BLaER1 (cell line): Measurements from ENCODE around the gene CRMP1.

Experiments
- H3K27ac ChIP-seq: shearing (Covaris generic); formaldehyde crosslinking; 2 replicates; pipeline ENCODE4 v1.8.1; 2022
- H3K27me3 ChIP-seq: shearing (Covaris generic); formaldehyde crosslinking; 2 replicates; pipeline ENCODE4 v1.8.1; 2022
- H3K36me3 ChIP-seq: shearing (Covaris generic); formaldehyde crosslinking; 2 replicates; pipeline ENCODE4 v1.8.1; 2022
- H3K4me1 ChIP-seq: shearing (Covaris generic); formaldehyde crosslinking; 2 replicates; pipeline ENCODE4 v1.8.1; 2022
- H3K4me2 ChIP-seq: shearing (Covaris generic); formaldehyde crosslinking; 2 replicates; pipeline ENCODE4 v1.8.1; 2022
- H3K4me3 ChIP-seq: shearing (Covaris generic); formaldehyde crosslinking; 2 replicates; pipeline ENCODE4 v1.8.1; 2022
- H3K9ac ChIP-seq: shearing (Covaris generic); formaldehyde crosslinking; 2 replicates; pipeline ENCODE4 v1.8.1; 2022
- H3K9me3 ChIP-seq: shearing (Covaris generic); formaldehyde crosslinking; 2 replicates; pipeline ENCODE4 v1.8.1; 2022
- H4K20me1 ChIP-seq: shearing (Covaris generic); formaldehyde crosslinking; 2 replicates; pipeline ENCODE4 v1.8.1; 2022
- Cebpa-rat ChIP-seq: shearing (Covaris generic); IDR thresholded peaks from 2 replicates; pipeline ENCODE4 v1.8.1; 2022

The CRMP1 gene

GRCh38 chr4:5906191-5906590, 13.3 kb upstream of the CRMP1 start:
- H3K4me1 ChIP-seq, result peaks cover 28% of the 10 kb centered on the region
- no peak for TF ChIP-seq Cebpa-rat
- no peaks in the 10 kb centered on the region for H4K20me1 ChIP-seq
- no peaks in the 10 kb centered on the region for H3K27me3 ChIP-seq
- H3K4me2 ChIP-seq, result peak overlapping the region; percentile 16
- no peak overlapping the region for H3K9ac ChIP-seq
- H3K36me3 ChIP-seq, result no peaks in the 10 kb centered on the region
- H3K27ac ChIP-seq, result no peak overlapping the region
- no peak overlapping the region for H3K4me3 ChIP-seq
- H3K9me3 ChIP-seq, result peaks cover 18% of the 10 kb centered on the region

GRCh38 chr4:5905714-5906113, 12.8 kb upstream of the CRMP1 start:
- Histone ChIP-seq H3K36me3 (no peaks in the 10 kb centered on the region), H3K27ac (no peak overlapping the region), H4K20me1 (no peaks in the 10 kb centered on the region), H3K4me3 (no peak overlapping the region), H3K4me1 (peaks cover 33% of the 10 kb centered on the region), H3K9me3 (peaks cover 18% of the 10 kb centered on the region), H3K9ac (no peak overlapping the region), H3K27me3 (no peaks in the 10 kb centered on the region), H3K4me2 (peak overlapping the region; percentile 16)
- no peak for TF ChIP-seq Cebpa-rat

DNA sequence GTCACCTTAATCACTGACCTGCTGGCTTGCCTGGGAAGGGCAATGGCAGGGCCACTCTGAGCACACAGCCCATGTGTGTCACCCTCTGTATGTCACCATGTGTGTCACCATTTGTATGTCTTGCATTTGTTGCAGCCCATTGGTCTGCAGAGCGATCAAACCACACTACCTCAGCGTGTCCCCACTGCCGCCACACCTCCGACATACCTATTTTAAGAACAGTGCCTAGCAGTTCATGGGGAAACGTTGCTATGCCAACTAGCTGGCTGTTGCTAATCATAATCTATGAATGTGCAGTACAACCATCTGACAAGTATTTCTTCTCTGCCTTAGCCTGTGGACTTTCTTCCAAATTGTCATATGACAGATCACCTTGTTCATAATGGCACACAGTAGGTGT, 8.0 kb upstream of the CRMP1 start:
- no peak overlapping the region for H3K9ac ChIP-seq
- H3K9me3 ChIP-seq, result peaks cover 9% of the 10 kb centered on the region; the same call in 1 of the 2 replicates
- no peak for TF ChIP-seq Cebpa-rat
- no peak overlapping the region for H3K4me3 ChIP-seq
- H3K27ac ChIP-seq, result no peak overlapping the region
- H3K4me2 ChIP-seq, result peak overlapping the region; percentile 83
- peaks cover 71% of the 10 kb centered on the region for H3K4me1 ChIP-seq
- H4K20me1 ChIP-seq, result no peaks in the 10 kb centered on the region
- H3K27me3 ChIP-seq, result no peaks in the 10 kb centered on the region
- no peaks in the 10 kb centered on the region for H3K36me3 ChIP-seq

GRCh38 chr4:5899881-5900280, 7.0 kb upstream of the CRMP1 start:
- peaks cover 76% of the 10 kb centered on the region for H3K4me1 ChIP-seq
- H3K27me3 ChIP-seq, result no peaks in the 10 kb centered on the region
- TF ChIP-seq Cebpa-rat, result no peak
- H4K20me1 ChIP-seq, result no peaks in the 10 kb centered on the region
- no peaks in the 10 kb centered on the region for H3K36me3 ChIP-seq
- H3K27ac ChIP-seq, result peak overlapping the region; percentile 3; the same call in 1 of the 2 replicates
- peaks cover 9% of the 10 kb centered on the region; the same call in 1 of the 2 replicates for H3K9me3 ChIP-seq
- H3K9ac ChIP-seq, result no peak overlapping the region
- no peak overlapping the region for H3K4me3 ChIP-seq
- peak overlapping the region; percentile 83 for H3K4me2 ChIP-seq

- H3K4me2 ChIP-seq, result peak overlapping the region; percentile 83
- peaks cover 9% of the 10 kb centered on the region; the same call in 1 of the 2 replicates for H3K9me3 ChIP-seq
- H3K4me1 ChIP-seq, result peaks cover 81% of the 10 kb centered on the region
- no peak for TF ChIP-seq Cebpa-rat
- H3K9ac ChIP-seq, result no peak overlapping the region
- H4K20me1 ChIP-seq, result 0 out of 2 replicates have a peak, but pooled peaks cover under 1% of the 10 kb centered on the region
- no peak overlapping the region for H3K4me3 ChIP-seq
- no peaks in the 10 kb centered on the region for H3K27me3 ChIP-seq
- H3K36me3 ChIP-seq, result no peaks in the 10 kb centered on the region
- H3K27ac ChIP-seq, result peak overlapping the region; percentile 3; the same call in 1 of the 2 replicates
These were observed 6.5 kb upstream of the CRMP1 start for GRCh38 chr4:5899396-5899795.

DNA sequence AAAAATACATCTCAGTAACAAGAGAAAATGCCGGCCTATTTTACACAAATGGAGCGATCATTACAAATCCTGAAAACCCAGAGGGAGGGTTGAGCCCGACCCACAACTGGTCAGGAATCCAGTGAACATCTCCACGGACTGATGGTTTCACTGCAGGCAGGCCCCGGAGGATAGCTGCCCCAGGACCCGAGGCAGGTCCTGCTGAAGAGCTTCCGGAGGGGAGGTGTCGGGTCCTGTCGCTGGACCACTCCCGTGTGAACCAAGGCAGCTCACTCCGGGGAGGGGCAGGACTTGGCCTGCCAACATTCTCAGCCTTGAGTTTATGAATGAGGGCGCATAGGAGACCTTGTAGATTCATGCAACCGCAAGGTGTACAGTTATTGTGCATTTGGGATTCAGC, 4.8 kb upstream of the CRMP1 start:
- no peak for TF ChIP-seq Cebpa-rat
- peaks cover 10% of the 10 kb centered on the region for H4K20me1 ChIP-seq
- 0 out of 2 replicates have a peak overlapping the region, but pooled peaks have one; percentile 83 for H3K4me2 ChIP-seq
- no peak overlapping the region for H3K9ac ChIP-seq
- H3K4me1 ChIP-seq, result peaks cover 95% of the 10 kb centered on the region
- peaks cover 9% of the 10 kb centered on the region; the same call in 1 of the 2 replicates for H3K9me3 ChIP-seq
- H3K27me3 ChIP-seq, result peaks cover 8% of the 10 kb centered on the region
- no peak overlapping the region for H3K4me3 ChIP-seq
- H3K27ac ChIP-seq, result no peak overlapping the region
- H3K36me3 ChIP-seq, result no peaks in the 10 kb centered on the region

- Histone ChIP-seq H3K4me2 (peak overlapping the region; percentile 99), H4K20me1 (peaks cover 26% of the 10 kb centered on the region), H3K36me3 (no peaks in the 10 kb centered on the region), H3K27me3 (peaks cover 23% of the 10 kb centered on the region), H3K27ac (no peak overlapping the region), H3K4me1 (peaks cover 94% of the 10 kb centered on the region), H3K9ac (no peak overlapping the region; the same call in 1 of the 2 replicates), H3K4me3 (no peak overlapping the region), H3K9me3 (peaks cover 9% of the 10 kb centered on the region; the same call in 1 of the 2 replicates)
- no peak for TF ChIP-seq Cebpa-rat
These were observed 2.4 kb upstream of the CRMP1 start for GRCh38 chr4:5895287-5895686.

- Histone ChIP-seq H3K9ac (peak overlapping the region; percentile 12; the same call in 1 of the 2 replicates), H3K4me3 (peak overlapping the region; percentile 13; the same call in 1 of the 2 replicates), H3K4me1 (peaks cover 92% of the 10 kb centered on the region), H4K20me1 (peaks cover 26% of the 10 kb centered on the region), H3K36me3 (no peaks in the 10 kb centered on the region), H3K27ac (0 out of 2 replicates have a peak overlapping the region, but pooled peaks have one; percentile 29), H3K27me3 (peaks cover 23% of the 10 kb centered on the region), H3K4me2 (peak overlapping the region; percentile 99), H3K9me3 (peaks cover 9% of the 10 kb centered on the region; the same call in 1 of the 2 replicates)
- no peak for TF ChIP-seq Cebpa-rat
These were observed 1.4 kb upstream of the CRMP1 start for GRCh38 chr4:5894266-5894665.

GRCh38 chr4:5893591-5893990, 705 bp upstream of the CRMP1 start:
- Histone ChIP-seq H3K4me3 (peak overlapping the region; percentile 51), H4K20me1 (peaks cover 26% of the 10 kb centered on the region), H3K4me2 (peak overlapping the region; percentile 99), H3K4me1 (peaks cover 91% of the 10 kb centered on the region), H3K27me3 (peaks cover 23% of the 10 kb centered on the region), H3K27ac (no peak overlapping the region; the same call in 1 of the 2 replicates), H3K9me3 (peaks cover 9% of the 10 kb centered on the region; the same call in 1 of the 2 replicates), H3K36me3 (no peaks in the 10 kb centered on the region), H3K9ac (no peak overlapping the region)
- TF ChIP-seq Cebpa-rat, result no peak

- H3K4me2 ChIP-seq, result peak overlapping the region; percentile 99
- peak overlapping the region; percentile 48; the same call in 1 of the 2 replicates for H3K4me3 ChIP-seq
These were observed 423 bp downstream of the CRMP1 start for GRCh38 chr4:5892323-5893003.

More at GRCh38 chr4:5892323-5893003, 423 bp downstream of the CRMP1 start:
- Histone ChIP-seq H3K27me3 (peaks cover 23% of the 10 kb centered on the region), H3K9ac (no peak overlapping the region), H3K4me1 (peaks cover 80% of the 10 kb centered on the region), H4K20me1 (peaks cover 27% of the 10 kb centered on the region), H3K36me3 (no peaks in the 10 kb centered on the region), H3K27ac (no peak overlapping the region), H3K9me3 (peaks cover 5% of the 10 kb centered on the region; the same call in 1 of the 2 replicates)
- no peak for TF ChIP-seq Cebpa-rat
